Kidney (tissue), 14 donors: ENCODE measurements around the gene ARHGEF11. TPM values are rescaled to one million over a fixed set of nuclear protein-coding genes. Genes with fewer than 3 reads are reported as not detected.

Experiments
- DNase-seq, 5 donors: peaks; one replicate each; pipeline ENCODE4 v3.0.0-alpha.2; 2013 to 2020
- FAIRE-seq: peaks from 2 replicates; lab custom pipeline; 2012; peaks lifted over from hg19 to GRCh38; lab: Jason Lieb, UNC
- H3K27ac ChIP-seq, 2 donors: one replicate each; pipeline ENCODE4 v1.7.0; 2013; ENCODE audit warnings: low read depth in 2 of 2, low read length in 2 of 2, inconsistent platforms in 1 of 2
- H3K27me3 ChIP-seq: one replicate; pipeline ENCODE4 v1.7.1; 2013; ENCODE audit warnings: low read length, inconsistent platforms; ENCODE audit not compliant: control insufficient read depth, insufficient read depth
- H3K36me3 ChIP-seq, 3 donors: one replicate each; pipeline versions ENCODE4 v1.7.0 to v1.7.1; 2013; ENCODE audit warnings: low read length in 3 of 3, control low read depth in 1 of 3, inconsistent platforms in 1 of 3; ENCODE audit not compliant: insufficient read depth in 3 of 3, control insufficient read depth in 2 of 3
- H3K4me1 ChIP-seq, 3 donors: one replicate each; pipeline versions ENCODE4 v1.7.0 to v1.7.1; 2013; ENCODE audit warnings: low read length in 3 of 3, inconsistent platforms in 1 of 3, low read depth in 1 of 3; ENCODE audit not compliant: control insufficient read depth in 2 of 3, insufficient read depth in 2 of 3
- H3K4me3 ChIP-seq, 3 donors: one replicate each; pipeline versions ENCODE4 v1.7.0 to v1.8.1; 2013; ENCODE audit warnings: low read length in 3 of 3, control low read depth in 1 of 3, inconsistent platforms in 1 of 3
- H3K9ac ChIP-seq, 3 donors: one replicate each; pipeline versions ENCODE4 v1.7.0 to v1.7.1; 2013; ENCODE audit warnings: low read length in 3 of 3, control low read depth in 1 of 3, inconsistent platforms in 1 of 3
- H3K9me3 ChIP-seq, 3 donors: one replicate each; pipeline versions ENCODE4 v1.7.0 to v1.7.1; 2013; ENCODE audit warnings: low read length in 3 of 3, control low read depth in 1 of 3, inconsistent platforms in 1 of 3; ENCODE audit not compliant: control insufficient read depth in 2 of 3, insufficient read depth in 1 of 3
- CTCF ChIP-seq: IDR thresholded peaks from 3 replicates; pipeline ENCODE4 v1.5.1; 2012; ENCODE audit warnings: mild to moderate bottlenecking, moderate library complexity, borderline replicate concordance; ENCODE audit not compliant: insufficient read depth; ENCODE audit errors: extremely low read depth
- intact Hi-C: fragments of 100-400 bp; cut with DNase I; formaldehyde crosslinking; loops from one replicate; pipeline ENCODE4 v1.11.1; 2022
- polyA plus RNA-seq: library from polyadenylated mRNA; stranded (reverse); fragments of 350-450 nt; fragmentation: Illumina TruSeq; extraction: RNeasy Lipid Tissue Mini Kit (QIAGEN cat#74804); gene quantifications from one replicate; pipeline ENCODE4 v1.2.3, GENCODE V29; 2014; ENCODE audit warnings: low read depth, low replicate concordance; ENCODE audit not compliant: insufficient read depth
- total RNA-seq: library from RNA; stranded (reverse); fragmentation: NEBNext Ultra II Directional; extraction: Animal tissue kit (Norgen Biotek cat#: 25700); gene quantifications from one replicate; pipeline ENCODE4 v1.2.1, GENCODE V29; 2021
- donor health status: control.
- donor health status: control.
- donor health status: control.
- donor health status: control.
- donor health status: control.
- donor health status: DM: yes; HTN: yes; CAD: no.
- donor health status: Normal renal cell carcinoma (clear cell type).

Gene ARHGEF11
- total and polyA plus RNA-seq, 2 donors from 2014 or later = 8.8 to 36.4 TPM

GRCh38 chr1:157091668-157092273 is 46.2 kb upstream of the ARHGEF11 start:
- FAIRE-seq (no peak), DNase-seq (no peak)
- no peak for TF ChIP-seq CTCF
- no peaks in the 10 kb centered on the region for H3K36me3 ChIP-seq
- H3K4me1 ChIP-seq = no peaks in the 10 kb centered on the region
- H3K27ac ChIP-seq = no peak overlapping the region
- intact Hi-C loops = loop anchor here (5.0 kb wide), 1 partner anchor 66 kb away; no protein-coding TSS in a partner anchor
- H3K9me3 ChIP-seq = no peaks in the 10 kb centered on the region
- H3K9ac ChIP-seq = no peak overlapping the region
- H3K4me3 ChIP-seq = no peak overlapping the region
- no peaks in the 10 kb centered on the region for H3K27me3 ChIP-seq

GRCh38 chr1:157091186-157091585 is 45.6 kb upstream of the ARHGEF11 start:
- H3K27ac ChIP-seq = no peak overlapping the region
- intact Hi-C loops = loop anchor here (5.0 kb wide), 1 partner anchor 66 kb away; no protein-coding TSS in a partner anchor
- DNase-seq (no peak), FAIRE-seq (no peak)
- no peak overlapping the region for H3K4me3 ChIP-seq
- TF ChIP-seq CTCF = no peak
- H3K36me3 ChIP-seq = no peaks in the 10 kb centered on the region
- no peaks in the 10 kb centered on the region for H3K9me3 ChIP-seq
- no peak overlapping the region for H3K9ac ChIP-seq
- no peaks in the 10 kb centered on the region for H3K4me1 ChIP-seq
- H3K27me3 ChIP-seq = no peaks in the 10 kb centered on the region

DNA sequence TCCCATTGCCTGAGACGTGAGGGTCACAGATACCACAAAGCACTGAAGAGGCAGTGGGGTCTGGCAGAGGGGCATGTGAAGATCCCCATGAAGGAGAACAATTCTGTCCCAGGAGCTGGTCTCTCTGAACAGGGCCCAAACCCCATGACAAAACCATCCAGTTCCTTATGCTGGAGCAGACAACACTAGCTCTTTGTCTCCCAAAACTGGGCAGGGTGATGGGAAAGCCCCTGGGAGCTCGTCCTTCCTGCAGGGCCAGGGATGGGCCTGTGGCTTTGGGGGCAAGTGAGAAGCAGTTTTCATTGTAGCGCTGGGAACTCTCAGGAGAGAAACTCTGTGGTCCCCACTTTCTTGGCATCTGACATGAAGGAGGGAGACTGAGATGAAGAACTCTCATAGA is 45.2 kb upstream of the ARHGEF11 start:
- H3K27ac ChIP-seq = no peak overlapping the region
- H3K9ac ChIP-seq = no peak overlapping the region
- no peaks in the 10 kb centered on the region for H3K36me3 ChIP-seq
- FAIRE-seq (no peak), DNase-seq (no peak)
- intact Hi-C loops = loop anchor here (5.0 kb wide), 1 partner anchor 67 kb away; no protein-coding TSS in a partner anchor
- H3K4me1 ChIP-seq = no peaks in the 10 kb centered on the region
- no peaks in the 10 kb centered on the region for H3K9me3 ChIP-seq
- H3K4me3 ChIP-seq = no peak overlapping the region
- H3K27me3 ChIP-seq = no peaks in the 10 kb centered on the region
- no peak for TF ChIP-seq CTCF

DNA sequence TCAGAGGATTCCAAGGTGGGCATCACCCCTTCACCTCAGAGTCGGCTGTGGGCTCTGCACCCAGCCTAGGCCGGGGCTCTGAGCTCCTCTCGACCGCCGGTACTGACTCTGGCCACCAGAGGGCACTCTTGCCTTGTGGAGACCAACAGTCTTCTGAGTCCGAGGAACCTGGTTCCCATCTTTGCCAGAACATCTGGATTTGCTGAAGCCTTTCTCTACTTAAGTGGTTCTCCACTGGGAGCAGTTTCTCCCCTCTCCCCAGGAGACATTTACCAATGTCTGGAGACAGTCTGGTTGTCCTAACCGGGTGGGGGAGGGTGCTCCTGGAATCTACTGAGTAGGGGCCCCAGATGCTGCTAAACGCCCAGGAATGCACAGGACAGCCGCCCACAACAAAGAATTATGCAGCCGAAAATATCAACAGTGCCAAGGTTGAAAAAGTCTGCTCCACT is 44.7 kb upstream of the ARHGEF11 start:
- no peak overlapping the region for H3K9ac ChIP-seq
- intact Hi-C loops = loop anchor here (5.0 kb wide), 1 partner anchor 67 kb away; no protein-coding TSS in a partner anchor
- H3K4me3 ChIP-seq = no peak overlapping the region
- no peak overlapping the region for H3K27ac ChIP-seq
- no peaks in the 10 kb centered on the region for H3K27me3 ChIP-seq
- no peaks in the 10 kb centered on the region for H3K4me1 ChIP-seq
- FAIRE-seq (no peak), DNase-seq (peak; percentile 85 to 94 (median 90))
- H3K9me3 ChIP-seq = no peaks in the 10 kb centered on the region
- H3K36me3 ChIP-seq = no peaks in the 10 kb centered on the region
- TF ChIP-seq CTCF = peak; percentile 95
